Panc1 (cell line): ENCODE measurements around the gene NSG2. TPM values are rescaled to one million over a fixed set of nuclear protein-coding genes. Genes with fewer than 3 reads are reported as not detected.

Experiments used
- ATAC-seq: fragments of 200-7000 bp; cut with Tn5 transposase; 2 replicates; pipeline ENCODE4 v1.9.1; 2020; ENCODE audit warnings: mild to moderate bottlenecking, moderate library complexity
- BruUV-seq: library from RNA; stranded (reverse); fragments of 400-500 nt; replicated peaks from 2 replicates; lab custom pipeline; 2021; lab: Mats Ljungman, UMichigan
- CTCF ChIA-PET: fragments of 300-600 bp; sonication (Branson Sonifier 250); formaldehyde crosslinking; loops from one replicate; lab custom pipeline; 2022; ENCODE audit warnings: antibody characterized with exemption; lab: Charles Lee
- POLR2A ChIA-PET: fragments of 300-600 bp; sonication (Branson Sonifier 250); formaldehyde crosslinking; loops from one replicate; lab custom pipeline; 2022; ENCODE audit warnings: antibody characterized with exemption; lab: Charles Lee
- DNase-seq: peaks from one replicate; pipeline ENCODE4 v3.0.0-alpha.2; 2010; ENCODE audit warnings: low read depth, low spot score
- H3K27ac ChIP-seq: 2 replicates; pipeline ENCODE4 v1.5.1; 2011; ENCODE audit warnings: mild to moderate bottlenecking, low read length, inconsistent platforms
- H3K27me3 ChIP-seq: fragments of 200-500 bp; sonication (Bioruptor generic); 2 replicates; pipeline ENCODE4 v1.6.0; 2014; ENCODE audit warnings: low read length, inconsistent platforms; ENCODE audit not compliant: control insufficient read depth, insufficient read depth
- H3K36me3 ChIP-seq: fragments of 200-500 bp; sonication (Bioruptor generic); 2 replicates; pipeline ENCODE4 v1.5.1; 2014; ENCODE audit warnings: inconsistent platforms, mild to moderate bottlenecking, low read length, moderate library complexity; ENCODE audit not compliant: control insufficient read depth, insufficient read depth
- H3K4me1 ChIP-seq: 2 replicates; pipeline ENCODE4 v1.5.1; 2011; ENCODE audit warnings: inconsistent platforms, mild to moderate bottlenecking, low read length, moderate library complexity; ENCODE audit not compliant: control insufficient read depth, insufficient read depth
- H3K4me3 ChIP-seq, 2 experiments: 2 replicates each; pipeline ENCODE4 v1.5.1; 2011 to 2012; ENCODE audit warnings: low read depth in 2 of 2, low read length in 2 of 2, mild to moderate bottlenecking in 2 of 2, inconsistent platforms in 1 of 2, moderate library complexity in 1 of 2
- H3K9me3 ChIP-seq: fragments of 200-500 bp; sonication (Bioruptor generic); 2 replicates; pipeline ENCODE4 v1.5.1; 2014; ENCODE audit warnings: low read depth, mild to moderate bottlenecking, inconsistent platforms, low read length, moderate library complexity; ENCODE audit not compliant: control insufficient read depth, insufficient read depth
- CTCF ChIP-seq: fragments of 450-650 bp; IDR thresholded peaks from 2 replicates; pipeline ENCODE4 v1.5.1; 2017; ENCODE audit warnings: mild to moderate bottlenecking
- POLR2AphosphoS5 ChIP-seq: IDR thresholded peaks from 2 replicates; pipeline ENCODE4 v1.6.1; 2012; ENCODE audit warnings: mild to moderate bottlenecking, low read depth, low read length, moderate library complexity
- REST ChIP-seq, 2 experiments: IDR thresholded peaks; 2 replicates each; pipeline ENCODE4 v1.6.1; 2011 to 2012; ENCODE audit warnings: low read depth in 2 of 2, control low read depth in 1 of 2, low read length in 1 of 2, mild to moderate bottlenecking in 1 of 2, moderate library complexity in 1 of 2; ENCODE audit not compliant: insufficient read depth in 1 of 2
- SIN3A ChIP-seq: IDR thresholded peaks from 2 replicates; pipeline ENCODE4 v1.6.1; 2012; ENCODE audit warnings: low read depth, mild to moderate bottlenecking, low read length, moderate library complexity, borderline replicate concordance; ENCODE audit not compliant: insufficient read depth
- TCF7L2 ChIP-seq: IDR thresholded peaks from 2 replicates; pipeline ENCODE4 v1.6.1; 2011; ENCODE audit warnings: mild to moderate bottlenecking, low read depth, low read length, inconsistent platforms
- in situ Hi-C: cut with HindIII; loops from 2 replicates; pipeline ENCODE4 v1.10.0; 2016; ENCODE audit warnings: low sequenced_read_pairs, low pct_unique_long_range_greater_than_20kb
- intact Hi-C: fragments of 100-400 bp; cut with micrococcal nuclease; formaldehyde crosslinking; loops from one replicate; pipeline ENCODE4 v1.10.0; 2022; ENCODE audit not compliant: unreplicated experiment
- total RNA-seq: library from RNA; stranded (reverse); gene quantifications from one replicate; pipeline ENCODE4 v1.2.1, GENCODE V29; 2021; ENCODE audit not compliant: unreplicated experiment

Gene NSG2
- total RNA-seq, 1 experiment from 2014 or later, result not detected

- POLR2A ChIA-PET, result no interaction called here
- no peak for TF ChIP-seq REST (IDR thresholded peaks at IDR 0.05; ENCODE audit: insufficient read depth in 1 of 2, low read depth in 2 of 2, low read length in 1 of 2)
- TF ChIP-seq POLR2AphosphoS5, result no peak
- Histone ChIP-seq H3K4me3 (no peak overlapping the region), H3K36me3 (no peaks in the 10 kb centered on the region), H3K27me3 (peaks cover 11% of the 10 kb centered on the region), H3K27ac (no peak overlapping the region), H3K4me1 (no peaks in the 10 kb centered on the region), H3K9me3 (no peaks in the 10 kb centered on the region)
- in situ Hi-C loops (no loop called here), intact Hi-C loops (no loop called here)
- no TSS peak for BruUV-seq
- CTCF ChIA-PET, result no interaction called here
- DNase-seq, result no peak
- ATAC-seq, result no peak
These were observed 95.0 kb downstream of the NSG2 start for GRCh38 chr5:174140452-174141020.

GRCh38 chr5:174141398-174141797, 95.9 kb downstream of the NSG2 start:
- H3K9me3 ChIP-seq, result no peaks in the 10 kb centered on the region
- intact Hi-C loops (no loop called here), in situ Hi-C loops (no loop called here)
- CTCF ChIA-PET, result interaction anchor here (1.5 kb wide), 1 partner anchor 171 kb away, joined by 3 read pairs; no protein-coding TSS in a partner anchor
- no peak overlapping the region for H3K27ac ChIP-seq
- no peak for DNase-seq
- POLR2A ChIA-PET, result interaction anchor here (0.6 kb wide), 1 partner anchor 53 kb away, joined by 8 read pairs; no protein-coding TSS in a partner anchor
- peaks cover 11% of the 10 kb centered on the region for H3K27me3 ChIP-seq
- H3K4me1 ChIP-seq, result no peaks in the 10 kb centered on the region
- TF ChIP-seq TCF7L2, result no peak
- TF ChIP-seq REST (IDR thresholded peaks at IDR 0.05; ENCODE audit: insufficient read depth in 1 of 2, low read depth in 2 of 2, low read length in 1 of 2), result no peak
- TF ChIP-seq POLR2AphosphoS5, result no peak
- TF ChIP-seq CTCF, result no peak
- no peak for TF ChIP-seq SIN3A
- BruUV-seq, result no TSS peak
- H3K36me3 ChIP-seq, result no peaks in the 10 kb centered on the region
- H3K4me3 ChIP-seq, result no peak overlapping the region
- no peak for ATAC-seq
